Chondrocyte (in vitro differentiated cells): Measurements from ENCODE around the gene MAP4. TPM values are rescaled to one million over a fixed set of nuclear protein-coding genes. Genes with fewer than 3 reads are reported as not detected.
A peak's percentile ranks its signal among the peaks of the same experiment; 100 is the strongest.

Experiments used
- DNase-seq: peaks from one replicate; pipeline ENCODE4 v3.0.0; 2021; ENCODE audit warnings: mixed read lengths, low spot score
- H3K27ac Mint-ChIP-seq: one replicate; pipeline ENCODE4 v1.8.0; 2021; ENCODE audit warnings: mild to moderate bottlenecking, moderate library complexity, mixed read lengths; ENCODE audit not compliant: unreplicated experiment
- H3K27me3 Mint-ChIP-seq: 2 replicates; pipeline ENCODE4 v1.8.0; 2021; ENCODE audit warnings: low read depth, mixed read lengths
- H3K36me3 Mint-ChIP-seq: 2 replicates; pipeline ENCODE4 v1.8.0; 2021; ENCODE audit warnings: low read depth, mixed read lengths
- H3K4me1 Mint-ChIP-seq: 2 replicates; pipeline ENCODE4 v1.8.0; 2021; ENCODE audit warnings: low read depth, mild to moderate bottlenecking, mixed read lengths
- H3K4me3 Mint-ChIP-seq: one replicate; pipeline ENCODE4 v1.8.0; 2021; ENCODE audit warnings: mild to moderate bottlenecking, moderate library complexity, mixed read lengths; ENCODE audit not compliant: unreplicated experiment
- H3K9me3 Mint-ChIP-seq: 2 replicates; pipeline ENCODE4 v1.8.0; 2021; ENCODE audit warnings: low read depth, mixed read lengths
- total RNA-seq: library from RNA; stranded (reverse); gene quantifications from 3 replicates; pipeline ENCODE4 v1.2.1, GENCODE V29; 2021
- TF ChIP-seq, protein P1 (sequence below): fragments of 200-600 bp; sonication (generic); IDR thresholded peaks from 2 replicates; pipeline ENCODE4 v1.5.0; 2021; ENCODE audit warnings: antibody characterized with exemption, mild to moderate bottlenecking, moderate library complexity

The MAP4 gene
- total RNA-seq, 1 donor from 2014 or later: 401 TPM

GRCh38 chr3:47824541-47825473, 191.4 kb downstream of the MAP4 start:
- Mint-ChIP-seq H3K27ac (peak overlapping the region; percentile 90), H3K36me3 (peaks cover 14% of the 10 kb centered on the region), H3K4me1 (peaks cover 25% of the 10 kb centered on the region), H3K4me3 (peak overlapping the region; percentile 87), H3K9me3 (no peaks in the 10 kb centered on the region), H3K27me3 (no peaks in the 10 kb centered on the region)
- TF ChIP-seq, protein P1, sequence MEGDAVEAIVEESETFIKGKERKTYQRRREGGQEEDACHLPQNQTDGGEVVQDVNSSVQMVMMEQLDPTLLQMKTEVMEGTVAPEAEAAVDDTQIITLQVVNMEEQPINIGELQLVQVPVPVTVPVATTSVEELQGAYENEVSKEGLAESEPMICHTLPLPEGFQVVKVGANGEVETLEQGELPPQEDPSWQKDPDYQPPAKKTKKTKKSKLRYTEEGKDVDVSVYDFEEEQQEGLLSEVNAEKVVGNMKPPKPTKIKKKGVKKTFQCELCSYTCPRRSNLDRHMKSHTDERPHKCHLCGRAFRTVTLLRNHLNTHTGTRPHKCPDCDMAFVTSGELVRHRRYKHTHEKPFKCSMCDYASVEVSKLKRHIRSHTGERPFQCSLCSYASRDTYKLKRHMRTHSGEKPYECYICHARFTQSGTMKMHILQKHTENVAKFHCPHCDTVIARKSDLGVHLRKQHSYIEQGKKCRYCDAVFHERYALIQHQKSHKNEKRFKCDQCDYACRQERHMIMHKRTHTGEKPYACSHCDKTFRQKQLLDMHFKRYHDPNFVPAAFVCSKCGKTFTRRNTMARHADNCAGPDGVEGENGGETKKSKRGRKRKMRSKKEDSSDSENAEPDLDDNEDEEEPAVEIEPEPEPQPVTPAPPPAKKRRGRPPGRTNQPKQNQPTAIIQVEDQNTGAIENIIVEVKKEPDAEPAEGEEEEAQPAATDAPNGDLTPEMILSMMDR: peak; percentile 93
- no peak for DNase-seq

- H3K4me1 Mint-ChIP-seq: peaks cover 3% of the 10 kb centered on the region
- TF ChIP-seq, protein P1: no peak
- H3K4me3 Mint-ChIP-seq: no peak overlapping the region
- H3K27me3 Mint-ChIP-seq: no peaks in the 10 kb centered on the region
- no peaks in the 10 kb centered on the region for H3K9me3 Mint-ChIP-seq
- H3K27ac Mint-ChIP-seq: no peak overlapping the region
- H3K36me3 Mint-ChIP-seq: peaks cover 12% of the 10 kb centered on the region
- DNase-seq: no peak
Observed at GRCh38 chr3:47817609-47818008, 198.6 kb downstream of the MAP4 start.

- Mint-ChIP-seq H3K4me3 (no peak overlapping the region), H3K36me3 (peaks cover 18% of the 10 kb centered on the region)
Observed at GRCh38 chr3:47813551-47814177, 202.6 kb downstream of the MAP4 start.

GRCh38 chr3:47804577-47804976, 211.6 kb downstream of the MAP4 start:
- no peaks in the 10 kb centered on the region for H3K36me3 Mint-ChIP-seq
- no peaks in the 10 kb centered on the region for H3K27me3 Mint-ChIP-seq
- no peaks in the 10 kb centered on the region for H3K9me3 Mint-ChIP-seq
- H3K4me1 Mint-ChIP-seq: peaks cover 26% of the 10 kb centered on the region
- peak overlapping the region; percentile 22 for H3K4me3 Mint-ChIP-seq
- no peak overlapping the region for H3K27ac Mint-ChIP-seq
- no peak for DNase-seq
- TF ChIP-seq, protein P1: no peak

More at GRCh38 chr3:47813551-47814177, 202.6 kb downstream of the MAP4 start:
- H3K9me3 Mint-ChIP-seq: no peaks in the 10 kb centered on the region
- TF ChIP-seq, protein P1: no peak
- H3K27me3 Mint-ChIP-seq: no peaks in the 10 kb centered on the region
- DNase-seq: no peak
- no peak overlapping the region for H3K27ac Mint-ChIP-seq
- peaks cover 3% of the 10 kb centered on the region for H3K4me1 Mint-ChIP-seq

DNA sequence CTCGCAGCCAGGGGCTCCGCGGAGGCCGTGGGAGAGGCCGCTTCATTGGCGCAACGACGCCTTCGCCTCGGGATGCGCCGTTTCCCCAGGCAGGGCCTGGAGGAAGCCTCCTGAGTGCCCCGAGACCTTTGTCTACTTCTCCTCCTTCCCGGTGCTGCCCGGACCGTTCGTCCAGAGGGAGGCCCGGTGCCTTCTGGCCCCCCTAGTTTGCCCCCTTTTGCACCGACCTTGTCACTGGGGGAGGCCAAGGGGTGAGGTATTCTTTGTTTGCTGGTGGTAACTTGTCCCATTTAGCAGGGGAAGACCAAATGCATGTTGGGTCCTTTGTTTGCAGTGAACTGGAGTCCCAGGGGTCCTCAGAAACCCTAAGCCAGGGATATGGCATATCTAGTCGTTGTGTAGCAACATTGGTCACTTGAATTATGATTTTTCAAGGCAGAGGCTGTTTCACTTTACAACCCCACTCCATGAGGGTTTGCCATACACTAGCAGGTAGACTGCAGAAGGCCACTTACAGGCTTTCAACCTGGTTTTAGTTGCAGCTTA, 212.7 kb downstream of the MAP4 start:
- no peak for DNase-seq
- H3K4me3 Mint-ChIP-seq: peak overlapping the region; percentile 98
- H3K27me3 Mint-ChIP-seq: no peaks in the 10 kb centered on the region
- no peaks in the 10 kb centered on the region for H3K36me3 Mint-ChIP-seq
- H3K4me1 Mint-ChIP-seq: peaks cover 26% of the 10 kb centered on the region
- H3K27ac Mint-ChIP-seq: peak overlapping the region; percentile 98
- TF ChIP-seq, protein P1: no peak
- no peaks in the 10 kb centered on the region for H3K9me3 Mint-ChIP-seq
